GM12873 (cell line): ENCODE results near the gene RDX.

Experiments
- CTCF ChIP-seq: IDR thresholded peaks from 2 replicates; pipeline ENCODE4 v1.5.1; 2012; ENCODE audit warnings: low read depth, mild to moderate bottlenecking, moderate library complexity, low read length, control low read depth; ENCODE audit not compliant: insufficient read depth; ENCODE audit errors: missing control alignments

The RDX gene

GRCh38 chr11:110182886-110183285 is 113.5 kb downstream of the RDX start:
- TF ChIP-seq CTCF = no peak

GRCh38 chr11:110179064-110179463 is 117.3 kb downstream of the RDX start:
- TF ChIP-seq CTCF = no peak

DNA sequence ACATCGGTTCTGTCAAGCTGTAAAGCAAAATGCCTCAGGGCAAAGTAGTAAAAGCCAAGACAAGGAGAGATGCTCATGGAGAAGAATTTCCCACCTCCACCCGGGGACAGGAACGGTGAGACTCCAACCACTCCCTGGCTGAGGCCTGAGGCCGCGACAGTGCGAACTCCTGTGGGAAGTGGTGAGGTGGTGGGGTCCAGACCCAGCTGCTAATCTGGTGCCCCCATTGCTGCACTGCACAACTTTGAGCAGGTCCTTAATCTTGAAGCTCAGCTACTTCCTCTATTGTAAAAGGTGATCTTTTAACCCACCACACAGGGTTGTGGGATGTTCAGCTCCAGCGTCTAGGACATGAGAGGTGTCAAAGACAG is 119.3 kb downstream of the RDX start:
- TF ChIP-seq CTCF = no peak

DNA sequence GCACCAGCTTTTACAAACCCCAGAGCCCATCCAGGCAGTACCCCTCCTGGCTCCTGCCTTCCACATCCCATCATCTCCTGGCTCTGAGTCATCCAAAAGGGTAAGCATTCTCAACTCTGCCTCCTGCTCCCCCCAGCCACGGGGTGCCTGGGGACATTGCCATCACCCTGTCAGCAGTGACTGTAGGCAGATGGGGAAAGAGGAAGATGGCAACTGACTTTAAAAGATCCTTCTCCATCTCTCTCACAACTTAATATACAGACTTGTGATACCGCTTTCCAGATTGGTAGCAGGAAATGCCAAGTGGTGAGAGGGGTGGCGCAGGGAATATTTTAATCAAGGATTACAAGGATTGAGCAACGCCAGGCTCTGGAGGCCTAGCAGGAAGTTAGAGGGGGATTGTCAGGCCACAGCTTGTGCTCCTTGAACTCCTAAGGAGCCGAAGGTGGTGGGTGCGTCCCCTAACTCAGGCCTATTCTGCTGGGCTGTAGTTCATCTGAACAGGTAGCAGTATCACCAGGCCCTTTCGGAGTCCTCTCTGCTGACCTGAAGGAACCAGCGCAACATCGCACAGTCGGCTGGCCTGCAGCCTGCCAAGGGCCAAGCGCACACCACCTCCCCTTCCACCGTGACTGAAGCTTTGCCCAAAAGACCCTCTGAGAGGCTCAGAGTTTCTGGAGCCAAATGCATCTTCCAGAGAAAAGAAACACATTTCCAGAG is 119.9 kb downstream of the RDX start:
- no peak for TF ChIP-seq CTCF

- TF ChIP-seq CTCF = no peak
Measured at GRCh38 chr11:110174645-110175310, 121.6 kb downstream of the RDX start.

- TF ChIP-seq CTCF = peak; percentile 95
Measured at GRCh38 chr11:110173811-110174644, 122.4 kb downstream of the RDX start.

DNA sequence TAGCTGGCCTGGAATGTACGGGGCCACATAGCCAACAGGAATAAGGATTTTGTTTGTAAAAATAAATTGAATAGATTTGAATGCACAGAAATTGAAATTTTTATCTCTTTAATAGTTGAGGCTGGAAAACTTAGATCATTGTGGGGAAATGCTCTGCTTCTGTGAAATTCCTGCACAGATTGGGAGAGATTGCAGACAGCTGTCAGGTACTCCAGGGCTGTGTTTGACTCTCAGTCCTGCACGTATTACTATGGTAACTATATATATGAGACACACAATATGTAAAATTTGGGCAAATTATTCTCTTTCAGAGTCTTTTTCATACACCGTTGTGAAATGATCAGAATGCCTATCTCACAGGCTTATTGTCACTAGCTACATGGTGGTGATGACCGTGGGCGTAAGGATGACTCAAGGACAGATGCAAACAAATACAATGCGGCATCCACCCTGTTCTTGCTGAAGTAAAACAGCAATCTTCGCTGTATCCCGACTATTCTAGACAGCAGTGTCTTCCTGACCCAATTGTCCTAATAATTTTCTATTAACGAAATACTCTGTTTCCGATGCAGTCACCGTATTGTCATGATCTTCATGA is 123.8 kb downstream of the RDX start:
- no peak for TF ChIP-seq CTCF
